ENCODE measurements around the gene STRA8. TPM values are rescaled to one million over a fixed set of nuclear protein-coding genes. Genes with fewer than 3 reads are reported as not detected.

STRA8 gene
- total RNA-seq, 1 experiment from 2014 or later: not detected

DNA sequence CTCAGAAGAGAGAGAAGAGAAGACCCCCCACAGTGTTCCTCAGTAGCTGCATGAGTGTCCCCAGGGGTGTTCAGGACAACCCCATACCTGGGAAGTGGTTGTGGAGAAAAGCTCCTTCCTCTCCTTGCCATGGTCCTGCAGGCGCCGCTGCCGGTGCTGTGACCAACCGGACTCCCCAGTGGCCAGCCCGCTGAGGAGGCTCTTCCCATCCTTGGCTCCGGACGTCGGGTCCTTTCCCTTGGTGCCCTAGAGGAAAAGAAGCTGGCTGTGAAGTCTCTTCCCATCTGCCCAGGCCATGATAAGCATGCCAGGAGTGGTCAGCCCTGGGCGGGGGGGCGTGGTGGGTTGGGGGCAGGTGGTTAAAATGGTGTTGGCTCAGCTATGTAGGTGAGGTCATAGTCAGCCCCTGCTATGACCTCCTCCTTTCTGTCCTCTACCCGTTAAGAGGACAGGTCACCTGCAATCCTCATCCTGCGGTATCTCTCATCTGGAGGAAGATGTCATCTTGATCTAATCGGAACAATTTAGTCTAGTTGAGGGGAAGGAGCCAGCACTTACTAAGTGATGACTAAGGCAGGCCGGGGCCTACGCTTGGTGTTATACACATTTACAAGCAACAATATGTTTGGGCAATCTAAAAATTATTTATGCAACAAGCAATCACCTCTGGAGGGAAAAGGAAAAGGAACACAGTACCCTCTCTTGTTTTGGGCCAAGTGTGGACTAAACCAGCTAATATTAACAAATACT, 35.6 kb upstream of the STRA8 start:
- H3K4me1 ChIP-seq (replicated peaks; ENCODE audit: insufficient read depth): no peaks in the 10 kb centered on the region
- H2AFZ ChIP-seq: no peak overlapping the region
- no peaks in the 10 kb centered on the region for H3K9me3 ChIP-seq (ENCODE audit: insufficient read depth, low read depth)
- no peaks in the 10 kb centered on the region for H3K36me3 ChIP-seq (ENCODE audit: low read depth)
- H3K4me2 ChIP-seq: no peak overlapping the region
- H3K79me2 ChIP-seq (ENCODE audit: low read depth): no peaks in the 10 kb centered on the region
- DNase-seq: peak in 1 of 2 experiments; percentile 16
- H3K27me3 ChIP-seq (ENCODE audit: insufficient read depth, low read depth): no peaks in the 10 kb centered on the region
- intact Hi-C loops (cut with micrococcal nuclease; ENCODE audit: unreplicated experiment): no loop called here
- ChIA-PET CTCF (no interaction called here), POLR2A (ENCODE audit: unreplicated experiment) (no interaction called here)
- H4K20me1 ChIP-seq (ENCODE audit: insufficient read depth): no peaks in the 10 kb centered on the region
- H3F3A ChIP-seq (ENCODE audit: insufficient read depth, low read depth): no peaks in the 10 kb centered on the region
- no TSS peak for BruUV-seq (replicated peaks)
- H3K27ac ChIP-seq: no peak overlapping the region
- H3K4me3 ChIP-seq: no peak overlapping the region
- TF ChIP-seq, protein P1, sequence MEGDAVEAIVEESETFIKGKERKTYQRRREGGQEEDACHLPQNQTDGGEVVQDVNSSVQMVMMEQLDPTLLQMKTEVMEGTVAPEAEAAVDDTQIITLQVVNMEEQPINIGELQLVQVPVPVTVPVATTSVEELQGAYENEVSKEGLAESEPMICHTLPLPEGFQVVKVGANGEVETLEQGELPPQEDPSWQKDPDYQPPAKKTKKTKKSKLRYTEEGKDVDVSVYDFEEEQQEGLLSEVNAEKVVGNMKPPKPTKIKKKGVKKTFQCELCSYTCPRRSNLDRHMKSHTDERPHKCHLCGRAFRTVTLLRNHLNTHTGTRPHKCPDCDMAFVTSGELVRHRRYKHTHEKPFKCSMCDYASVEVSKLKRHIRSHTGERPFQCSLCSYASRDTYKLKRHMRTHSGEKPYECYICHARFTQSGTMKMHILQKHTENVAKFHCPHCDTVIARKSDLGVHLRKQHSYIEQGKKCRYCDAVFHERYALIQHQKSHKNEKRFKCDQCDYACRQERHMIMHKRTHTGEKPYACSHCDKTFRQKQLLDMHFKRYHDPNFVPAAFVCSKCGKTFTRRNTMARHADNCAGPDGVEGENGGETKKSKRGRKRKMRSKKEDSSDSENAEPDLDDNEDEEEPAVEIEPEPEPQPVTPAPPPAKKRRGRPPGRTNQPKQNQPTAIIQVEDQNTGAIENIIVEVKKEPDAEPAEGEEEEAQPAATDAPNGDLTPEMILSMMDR (conservative IDR thresholded peaks at IDR 0.05): no peak
- no peak for TF ChIP-seq EZH2 (IDR thresholded peaks at IDR 0.05; ENCODE audit: low read depth)
- no peaks in the 10 kb centered on the region for H3K9me2 ChIP-seq (ENCODE audit: insufficient read depth)

DNA sequence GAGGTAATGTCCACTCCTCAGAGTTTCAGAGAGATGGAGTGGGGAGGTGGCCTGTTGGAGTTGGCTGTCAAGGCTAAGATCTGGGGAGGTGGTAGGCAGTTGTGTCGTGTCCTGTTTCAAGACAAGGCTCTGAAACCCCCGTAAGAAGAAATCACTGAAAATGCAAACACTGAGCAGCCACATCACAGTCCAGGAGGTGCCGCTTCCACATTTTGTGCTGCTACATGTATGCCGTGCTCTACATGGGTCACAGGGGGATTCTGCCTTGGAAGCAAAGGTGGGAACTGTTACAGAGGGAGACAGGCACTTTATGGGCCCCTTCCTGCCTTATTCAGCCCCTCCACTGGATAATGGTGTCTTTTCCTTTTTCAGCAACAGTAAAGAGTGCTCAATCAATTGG, 34.2 kb upstream of the STRA8 start:
- H3K36me3 ChIP-seq (ENCODE audit: low read depth): no peaks in the 10 kb centered on the region
- H3K4me1 ChIP-seq (replicated peaks; ENCODE audit: insufficient read depth): no peaks in the 10 kb centered on the region
- no peak overlapping the region for H2AFZ ChIP-seq
- no peaks in the 10 kb centered on the region for H4K20me1 ChIP-seq (ENCODE audit: insufficient read depth)
- H3K9me3 ChIP-seq (ENCODE audit: insufficient read depth, low read depth): no peaks in the 10 kb centered on the region
- CTCF ChIA-PET: no interaction called here
- BruUV-seq (replicated peaks): no TSS peak
- TF ChIP-seq, protein P1 (conservative IDR thresholded peaks at IDR 0.05): no peak
- TF ChIP-seq EZH2 (IDR thresholded peaks at IDR 0.05; ENCODE audit: low read depth): no peak
- intact Hi-C loops (cut with micrococcal nuclease; ENCODE audit: unreplicated experiment): no loop called here
- H3K27ac ChIP-seq: no peak overlapping the region
- no peak for DNase-seq
- H3K9me2 ChIP-seq (ENCODE audit: insufficient read depth): no peaks in the 10 kb centered on the region
- H3F3A ChIP-seq (ENCODE audit: insufficient read depth, low read depth): no peaks in the 10 kb centered on the region
- POLR2A ChIA-PET (ENCODE audit: unreplicated experiment): no interaction called here
- H3K79me2 ChIP-seq (ENCODE audit: low read depth): no peaks in the 10 kb centered on the region
- H3K27me3 ChIP-seq (ENCODE audit: insufficient read depth, low read depth): no peaks in the 10 kb centered on the region
- H3K4me2 ChIP-seq: no peak overlapping the region
- H3K4me3 ChIP-seq: no peak overlapping the region

DNA sequence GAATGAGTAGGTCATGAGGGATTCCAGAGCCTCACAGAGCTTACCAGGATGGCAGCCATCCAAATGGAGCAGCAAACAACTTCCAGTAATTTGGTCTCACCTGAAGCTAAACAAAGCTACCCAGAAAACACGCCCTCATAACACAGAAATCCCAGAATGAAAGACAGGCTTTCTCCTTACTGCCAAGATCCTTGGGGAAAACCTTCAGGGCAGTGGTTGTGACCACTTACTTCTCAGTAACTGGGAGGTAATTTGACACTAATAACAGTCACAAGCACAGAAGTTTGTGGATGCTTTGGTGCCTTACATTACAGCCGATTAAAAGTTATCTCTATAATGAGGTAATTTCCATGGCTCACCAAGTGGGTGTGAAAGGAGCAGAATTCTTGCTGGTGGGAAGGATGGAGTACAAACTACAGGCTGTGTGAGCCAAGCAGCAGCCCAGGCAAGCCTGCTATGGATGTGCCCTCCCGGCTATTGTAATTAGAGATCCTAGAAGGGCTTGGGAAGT, 32.8 kb upstream of the STRA8 start:
- no peak for DNase-seq
- intact Hi-C loops (cut with micrococcal nuclease; ENCODE audit: unreplicated experiment): no loop called here
- Histone ChIP-seq H3K9me3 (ENCODE audit: insufficient read depth, low read depth) (no peaks in the 10 kb centered on the region), H3K27ac (no peak overlapping the region), H2AFZ (no peak overlapping the region), H3K4me3 (no peak overlapping the region), H3K4me2 (no peak overlapping the region), H4K20me1 (ENCODE audit: insufficient read depth) (no peaks in the 10 kb centered on the region), H3K27me3 (ENCODE audit: insufficient read depth, low read depth) (no peaks in the 10 kb centered on the region), H3K36me3 (ENCODE audit: low read depth) (no peaks in the 10 kb centered on the region), H3K79me2 (ENCODE audit: low read depth) (no peaks in the 10 kb centered on the region), H3K4me1 (replicated peaks; ENCODE audit: insufficient read depth) (no peaks in the 10 kb centered on the region), H3K9me2 (ENCODE audit: insufficient read depth) (no peaks in the 10 kb centered on the region), H3F3A (ENCODE audit: insufficient read depth, low read depth) (no peaks in the 10 kb centered on the region)
- ChIA-PET CTCF (no interaction called here), POLR2A (ENCODE audit: unreplicated experiment) (no interaction called here)
- no peak for TF ChIP-seq EZH2 (IDR thresholded peaks at IDR 0.05; ENCODE audit: low read depth)
- TF ChIP-seq, protein P1 (conservative IDR thresholded peaks at IDR 0.05): no peak
- no TSS peak for BruUV-seq (replicated peaks)

Measured in PC-9 (cell line).